SKM-1 treated with dmso at 0.1 percent for 144 hours (cell line): ENCODE data around the gene EXOSC3.

Experiments
- DNase-seq: peaks from one replicate; lab custom pipeline; 2025; ENCODE audit not compliant: unreplicated experiment; lab: John Stamatoyannopoulos, UW

The EXOSC3 gene

GRCh38 chr9:37739222-37739621, 45.6 kb downstream of the EXOSC3 start:
- no peak for DNase-seq

GRCh38 chr9:37732952-37733351, 51.9 kb downstream of the EXOSC3 start:
- DNase-seq: no peak

DNA sequence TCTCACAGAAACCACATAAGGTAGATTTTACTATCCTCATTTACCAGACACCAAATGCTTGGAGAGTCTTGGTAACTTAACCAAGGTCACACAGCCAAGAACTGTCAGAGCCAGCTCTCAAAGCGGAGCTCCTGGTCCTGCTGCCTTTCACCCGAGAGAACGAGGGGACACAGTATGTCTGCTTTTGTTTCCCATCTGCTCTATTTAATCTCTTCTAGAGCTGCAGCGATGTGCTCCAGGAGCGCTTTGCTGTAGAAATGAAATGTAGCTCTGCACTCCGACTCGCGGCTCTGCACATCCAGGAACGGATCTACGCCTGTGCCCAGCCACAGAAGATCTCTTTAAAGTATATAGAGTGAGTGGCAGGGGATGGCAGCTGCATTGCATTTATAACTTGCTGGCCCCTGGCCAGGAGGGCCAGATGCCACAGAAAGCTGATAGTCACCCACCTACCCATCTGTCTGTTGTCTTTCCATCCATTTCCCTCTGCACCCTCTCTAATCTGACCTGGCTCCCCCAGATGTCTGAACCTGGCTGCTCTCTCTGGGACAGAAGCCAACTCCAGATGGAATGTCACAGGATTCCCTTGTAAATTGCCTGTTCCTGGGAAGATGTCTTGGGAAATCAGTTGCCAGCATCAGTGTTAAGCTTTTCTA, 52.6 kb downstream of the EXOSC3 start:
- DNase-seq: no peak

DNA sequence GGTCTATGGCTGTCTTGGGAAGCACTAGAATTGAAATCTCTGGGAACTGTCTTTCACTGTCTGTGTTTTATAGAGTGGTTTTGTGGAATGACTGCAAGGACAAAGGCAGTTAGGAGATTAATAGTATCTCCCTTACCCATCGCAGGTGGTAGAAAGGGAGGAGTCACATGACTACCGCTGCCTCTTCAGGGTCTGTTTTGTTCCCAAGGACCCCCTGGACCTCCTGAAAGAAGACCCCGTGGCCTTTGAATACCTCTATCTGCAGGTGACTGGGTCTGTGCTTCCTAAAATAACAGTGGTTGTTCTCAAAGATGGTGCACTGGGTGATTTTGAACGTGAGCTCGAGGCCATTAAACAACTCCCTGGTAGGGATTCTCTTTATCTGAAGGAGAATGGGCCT, 54.0 kb downstream of the EXOSC3 start:
- no peak for DNase-seq

DNA sequence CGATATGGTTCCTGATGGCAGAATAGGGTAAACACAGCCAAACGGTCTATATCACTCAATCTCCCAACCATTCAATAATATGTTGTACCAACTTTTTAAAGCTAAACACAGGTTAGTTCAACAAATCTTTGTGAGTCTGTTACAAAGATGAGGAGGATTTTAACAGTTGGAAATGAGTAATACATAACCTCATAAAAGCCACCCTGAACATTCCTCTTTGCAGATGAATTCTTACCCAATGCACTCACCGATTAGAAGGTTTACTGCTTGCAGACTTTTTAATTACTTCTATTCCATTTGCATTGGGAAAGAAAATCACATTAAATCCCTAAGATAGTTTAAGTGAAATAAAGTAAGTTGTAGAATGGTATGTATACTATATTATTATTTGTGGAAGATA, 54.6 kb downstream of the EXOSC3 start:
- DNase-seq: no peak
